Measurements from ENCODE around the gene PRRC1.

PRRC1 gene

GRCh38 chr5:127602896-127603844 lies 85.7 kb downstream of the PRRC1 start:
- no peaks in the 10 kb centered on the region for H3K36me3 ChIP-seq (ENCODE audit: control insufficient read depth in 5 of 5, insufficient read depth in 5 of 5, low read length in 5 of 5)
- no peak overlapping the region for H3K4me3 ChIP-seq (ENCODE audit: low read depth in 1 of 5, low read length in 5 of 5)
- H3K9ac ChIP-seq (ENCODE audit: low read length in 5 of 5) = no peak overlapping the region
- H3K27ac ChIP-seq (ENCODE audit: low read depth, low read length) = no peak overlapping the region
- no peaks in the 10 kb centered on the region for H3K4me1 ChIP-seq (ENCODE audit: control insufficient read depth in 5 of 5, insufficient read depth in 5 of 5, low read length in 5 of 5)
- no peaks in the 10 kb centered on the region for H3K9me3 ChIP-seq (ENCODE audit: control insufficient read depth in 5 of 5, low read length in 5 of 5)
- H3K27me3 ChIP-seq (ENCODE audit: control insufficient read depth in 5 of 5, insufficient read depth in 4 of 5, low read length in 5 of 5) = no peaks in the 10 kb centered on the region
